Stimulated activated CD8-positive, alpha-beta memory T cell treated with anti-CD3 and anti-CD28 coated beads, Interleukin-15, amount 100 ng/mL, for 48 hours (primary cell): Measurements from ENCODE around the gene KRT4.

ENCODE experiments used
- DNase-seq, 2 donors: peaks; one replicate each; pipeline ENCODE4 v3.0.0-alpha.2; 2020; ENCODE audit warnings: low read depth in 2 of 2

Gene KRT4

DNA sequence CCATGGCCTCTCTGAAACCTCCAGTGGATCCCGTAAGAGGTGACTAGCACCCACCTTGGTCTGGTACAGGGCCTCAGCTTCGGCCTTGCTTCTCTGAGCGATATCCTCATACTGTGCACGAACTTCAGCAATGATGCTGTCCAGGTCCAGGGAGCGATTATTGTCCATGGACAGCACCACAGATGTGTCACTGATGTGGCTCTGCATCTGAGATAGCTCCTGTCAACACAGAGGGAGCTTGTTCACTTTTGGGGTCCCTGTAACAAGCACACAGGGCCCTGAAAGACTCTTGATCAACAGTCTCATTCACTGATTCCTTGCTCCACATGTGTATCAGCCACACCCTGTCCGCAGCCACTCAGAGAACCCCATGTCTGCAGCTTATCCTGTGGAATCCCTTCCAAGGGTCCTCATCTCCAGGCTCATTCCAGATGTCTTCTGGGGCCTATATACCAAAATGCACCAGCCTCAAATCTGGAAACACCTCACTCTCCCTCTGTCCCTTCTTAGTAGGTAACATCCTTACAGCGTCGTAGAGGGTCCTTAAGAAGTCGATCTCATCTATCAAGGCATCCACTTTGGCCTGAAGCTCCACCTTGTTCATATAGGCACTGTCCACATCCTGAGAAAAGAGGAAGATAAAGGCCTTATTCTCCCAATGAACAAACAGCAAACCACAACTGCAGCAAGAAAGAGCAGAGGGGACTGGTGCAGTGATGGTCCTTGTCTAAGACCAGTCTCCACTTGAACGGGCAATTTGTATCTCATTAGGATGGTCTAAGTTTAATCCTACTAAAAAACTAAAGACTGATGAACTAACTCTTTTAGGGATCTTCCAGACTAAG is 21.5 kb downstream of the KRT4 start:
- no peak for DNase-seq

DNA sequence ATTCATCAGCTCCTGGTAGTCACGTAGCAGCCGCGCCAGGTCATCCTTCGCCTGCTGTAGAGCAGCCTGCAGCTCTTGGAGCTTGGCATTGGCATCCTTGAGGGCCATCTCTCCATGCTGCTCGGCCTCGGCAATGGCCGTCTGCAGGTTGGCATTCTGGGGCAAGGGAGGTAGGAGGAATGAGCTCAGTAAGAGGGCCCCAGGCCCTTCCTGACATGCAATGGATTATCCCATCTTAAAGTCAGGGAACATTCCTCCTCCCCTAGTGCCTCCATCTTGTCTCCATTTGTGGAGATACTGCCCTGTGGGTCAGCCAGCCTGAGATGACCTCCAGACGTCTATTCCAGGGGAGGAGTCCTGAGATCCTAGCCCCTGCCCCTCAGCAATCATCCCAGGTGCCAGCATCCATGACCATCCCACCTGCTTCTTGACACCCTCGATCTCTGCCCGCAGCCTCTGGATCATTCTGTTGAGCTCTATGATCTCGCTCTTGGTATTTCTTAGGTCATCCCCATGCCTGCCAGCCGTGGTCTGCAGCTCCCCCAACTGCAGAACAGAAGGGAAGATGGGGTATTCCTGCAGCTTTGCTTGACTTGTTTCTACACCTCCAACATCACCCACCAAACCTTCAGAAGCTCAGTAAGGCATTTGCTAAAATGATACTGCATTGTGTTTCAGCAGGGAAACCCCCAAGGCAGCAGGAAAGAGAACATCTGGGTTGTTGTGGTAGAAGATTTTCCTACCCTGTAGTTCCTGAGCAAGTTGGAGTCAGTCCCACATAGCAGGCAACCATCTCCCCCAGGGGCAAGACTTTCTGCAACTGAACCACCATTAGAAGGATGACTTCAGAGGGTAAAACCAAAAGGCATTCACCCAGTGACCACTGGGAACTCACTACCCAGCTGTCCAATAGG is 22.4 kb downstream of the KRT4 start:
- no peak for DNase-seq

DNA sequence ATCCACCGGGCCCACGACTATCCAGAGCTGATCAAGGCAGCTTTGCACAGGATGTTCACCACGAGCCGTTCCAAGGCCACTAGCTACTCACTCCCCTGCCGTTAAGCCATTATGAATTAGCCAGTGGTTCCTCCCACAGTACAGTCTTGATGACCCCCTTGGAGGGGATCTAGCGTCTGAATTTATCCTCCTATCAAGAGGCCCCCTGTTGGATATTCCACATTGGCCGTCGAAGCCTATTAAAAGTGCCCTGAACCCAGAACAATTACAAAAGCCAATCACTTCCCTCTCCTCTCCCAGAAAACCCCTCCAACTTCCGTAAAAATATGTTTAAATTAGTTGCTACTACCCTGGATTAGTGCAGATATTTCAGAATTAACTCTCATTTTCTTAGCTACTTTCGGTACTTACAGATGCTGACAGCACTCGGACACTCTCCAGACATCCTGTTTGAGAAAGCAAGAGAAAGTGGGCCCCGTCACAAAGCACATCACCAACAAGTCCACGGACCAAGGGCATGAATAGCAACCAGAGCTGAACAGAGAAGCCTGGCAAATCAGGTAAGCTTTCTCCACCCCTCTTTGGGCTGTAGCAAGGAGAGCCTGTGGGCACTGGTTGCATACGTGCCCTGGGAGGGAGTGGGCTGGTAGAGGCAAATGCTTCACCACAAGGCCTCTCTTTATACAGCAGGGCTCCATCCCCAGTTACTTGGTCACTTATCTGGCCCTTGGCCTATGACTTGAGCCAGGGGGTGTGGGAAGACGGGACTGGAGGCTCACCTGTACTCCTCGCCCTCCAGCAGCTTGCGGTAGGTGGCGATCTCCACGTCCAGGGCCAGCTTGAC is 23.3 kb downstream of the KRT4 start:
- no peak for DNase-seq

DNA sequence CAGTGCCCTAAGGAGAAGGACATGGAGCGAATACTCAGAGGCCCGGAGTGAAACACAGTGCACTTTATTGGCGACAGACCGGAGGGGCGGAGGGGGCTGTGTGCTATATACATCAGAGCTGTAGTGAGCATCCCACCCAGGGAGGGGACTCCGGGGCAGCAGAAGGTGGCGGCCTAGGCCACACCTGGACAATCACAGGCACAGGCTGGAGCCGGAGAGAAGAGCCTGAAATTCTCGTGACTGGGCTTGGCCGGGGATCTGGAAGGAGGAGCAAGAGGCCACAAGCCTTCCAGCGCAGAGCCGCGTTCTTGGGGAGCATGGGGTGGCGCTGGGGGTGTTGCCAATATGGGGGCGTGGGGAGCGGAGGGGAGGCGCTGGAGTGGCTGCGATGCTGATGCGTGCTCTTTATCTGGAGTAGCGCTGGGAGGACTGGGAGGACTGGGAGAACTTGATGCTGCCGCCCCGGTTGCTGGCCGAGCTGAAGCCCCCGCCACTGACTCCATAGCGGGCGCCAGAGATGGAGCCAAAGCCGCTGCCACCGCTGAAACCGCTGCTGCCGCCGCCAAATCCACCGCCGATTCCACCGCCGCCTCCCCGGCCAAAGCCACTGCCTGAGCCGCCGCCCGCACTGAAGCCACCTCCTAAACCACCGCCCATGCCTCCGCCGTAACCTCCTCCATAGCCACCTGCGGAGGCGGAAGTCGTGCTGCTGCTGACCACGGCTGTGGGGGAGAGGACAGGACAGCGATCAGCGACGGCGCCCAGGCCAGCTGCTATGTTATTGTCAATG is 24.1 kb downstream of the KRT4 start:
- DNase-seq = no peak

DNA sequence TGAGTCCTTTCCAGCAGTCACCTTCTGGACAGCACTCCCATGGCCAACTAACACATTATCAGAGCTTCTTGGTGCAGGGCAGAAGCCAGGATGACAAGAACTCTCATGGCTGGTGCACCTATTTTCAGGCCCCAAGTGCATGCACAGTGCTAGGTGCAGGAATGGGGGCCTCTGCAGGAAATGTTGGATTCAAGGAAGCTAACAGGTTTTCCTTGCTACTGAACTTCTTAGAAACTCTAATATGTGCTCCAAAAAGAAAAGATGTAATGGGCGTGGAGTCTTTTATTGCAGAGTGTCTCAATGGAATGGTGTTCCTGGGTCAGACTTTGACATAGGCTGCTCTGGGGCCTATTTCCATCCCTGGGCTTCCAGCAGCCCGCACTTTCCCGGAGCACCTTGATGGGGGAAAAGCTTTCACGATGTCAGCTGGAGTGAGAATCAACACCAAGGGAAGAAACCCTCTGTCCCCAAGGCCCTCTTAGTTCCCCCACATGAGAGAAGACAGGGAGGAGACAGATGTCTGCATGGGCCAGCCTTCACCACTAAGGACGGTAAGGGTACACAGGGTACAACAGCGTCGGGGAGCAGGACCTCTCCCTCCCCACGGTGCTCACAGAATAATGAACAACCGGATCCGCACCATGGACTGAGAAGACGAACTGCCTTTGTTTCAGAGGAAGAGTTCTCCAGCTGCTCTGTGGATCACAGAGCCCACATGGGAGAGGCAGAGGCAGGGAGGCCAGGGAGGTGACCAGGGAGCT is 24.9 kb downstream of the KRT4 start:
- no peak for DNase-seq

DNA sequence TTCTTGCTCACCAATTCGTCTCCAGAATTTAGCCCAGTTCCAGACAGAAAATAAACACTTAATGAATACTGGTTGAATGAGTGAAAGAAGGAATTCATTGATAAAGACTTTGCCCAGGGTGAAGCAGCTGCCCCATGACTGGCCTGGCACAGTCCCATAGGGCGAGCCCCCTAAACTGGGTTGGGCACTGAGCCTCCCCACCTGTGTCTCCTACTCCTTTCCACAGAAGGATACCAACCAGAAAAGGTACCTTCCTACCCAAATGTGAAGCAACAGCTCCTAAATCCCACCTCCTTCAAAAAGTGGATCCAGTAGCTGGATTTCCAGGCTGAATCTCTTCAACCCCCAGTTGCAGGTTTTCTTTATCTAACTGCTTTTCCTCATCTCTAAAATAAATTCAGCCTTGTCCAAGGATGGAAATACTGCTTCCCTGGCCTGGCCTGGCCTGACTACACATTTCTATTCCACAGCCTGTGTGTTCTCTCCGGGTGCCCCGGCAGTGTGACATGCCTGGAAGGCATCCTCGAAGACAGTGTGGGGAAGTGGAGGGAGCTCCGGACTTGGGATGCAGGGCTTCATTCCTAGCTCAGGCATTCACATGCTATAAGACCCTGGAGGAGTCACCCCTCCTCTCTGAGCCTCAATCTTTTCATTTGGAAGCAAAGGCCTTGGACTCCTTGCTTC is 25.6 kb downstream of the KRT4 start:
- no peak for DNase-seq

DNA sequence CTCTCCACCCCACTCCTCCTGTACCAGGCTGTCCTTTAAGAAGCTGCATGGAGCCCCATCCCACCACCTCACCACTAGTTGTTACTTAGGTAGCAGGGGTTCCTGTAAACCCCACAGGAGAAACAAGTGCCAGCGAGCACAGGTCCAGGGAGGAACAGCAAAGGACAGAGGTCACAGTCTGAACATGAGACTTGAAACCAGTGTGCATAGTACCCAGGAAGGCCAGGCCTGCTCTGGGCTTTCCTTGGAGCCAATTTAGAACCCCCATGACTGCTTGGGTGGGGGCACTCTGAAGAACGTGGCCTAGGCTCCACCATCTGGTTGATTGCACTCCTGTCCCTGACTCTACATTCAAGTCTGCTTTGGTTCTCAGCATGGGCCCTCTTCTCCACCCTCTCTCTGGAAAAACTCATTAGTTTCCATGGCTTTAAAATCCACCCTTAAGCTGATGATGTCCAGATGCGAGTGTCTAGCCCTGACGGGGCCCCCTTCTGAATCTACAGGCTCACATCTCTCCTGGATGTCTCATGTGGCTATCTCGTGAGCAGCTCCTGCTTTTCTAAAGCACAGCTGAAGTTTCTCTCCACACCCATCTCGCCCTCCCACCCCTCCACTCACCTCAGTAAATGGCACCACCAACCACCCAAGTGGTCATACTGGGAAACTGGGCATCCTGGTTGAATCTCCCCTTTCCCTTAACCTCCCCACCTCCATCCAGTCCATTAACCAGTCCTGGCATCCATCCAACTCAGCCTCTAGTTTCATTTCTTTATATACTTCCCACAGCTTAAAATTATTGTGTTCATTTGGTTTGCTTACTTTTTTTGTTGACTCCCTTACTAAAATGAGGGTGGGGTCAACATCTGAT is 26.4 kb downstream of the KRT4 start:
- no peak for DNase-seq

DNA sequence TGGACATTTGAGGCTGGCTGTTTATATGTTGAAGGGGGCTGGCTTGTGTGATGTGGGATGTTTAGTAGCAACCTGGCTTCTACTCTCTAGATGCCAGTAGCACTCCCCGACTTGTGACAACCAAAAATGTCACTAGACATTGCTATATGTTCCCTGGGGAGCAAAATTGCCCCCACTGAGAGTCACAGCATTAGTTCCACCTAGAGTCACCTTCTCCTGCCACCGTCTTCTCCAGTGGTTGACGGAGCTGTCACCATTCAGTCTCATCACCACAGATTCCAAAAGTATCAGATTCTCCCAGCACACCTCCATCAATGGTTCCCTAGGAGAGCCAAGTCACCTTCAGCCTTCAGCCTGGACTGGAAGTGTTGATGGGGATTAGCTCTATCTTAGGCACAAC is 29.0 kb downstream of the KRT4 start:
- no peak for DNase-seq

DNA sequence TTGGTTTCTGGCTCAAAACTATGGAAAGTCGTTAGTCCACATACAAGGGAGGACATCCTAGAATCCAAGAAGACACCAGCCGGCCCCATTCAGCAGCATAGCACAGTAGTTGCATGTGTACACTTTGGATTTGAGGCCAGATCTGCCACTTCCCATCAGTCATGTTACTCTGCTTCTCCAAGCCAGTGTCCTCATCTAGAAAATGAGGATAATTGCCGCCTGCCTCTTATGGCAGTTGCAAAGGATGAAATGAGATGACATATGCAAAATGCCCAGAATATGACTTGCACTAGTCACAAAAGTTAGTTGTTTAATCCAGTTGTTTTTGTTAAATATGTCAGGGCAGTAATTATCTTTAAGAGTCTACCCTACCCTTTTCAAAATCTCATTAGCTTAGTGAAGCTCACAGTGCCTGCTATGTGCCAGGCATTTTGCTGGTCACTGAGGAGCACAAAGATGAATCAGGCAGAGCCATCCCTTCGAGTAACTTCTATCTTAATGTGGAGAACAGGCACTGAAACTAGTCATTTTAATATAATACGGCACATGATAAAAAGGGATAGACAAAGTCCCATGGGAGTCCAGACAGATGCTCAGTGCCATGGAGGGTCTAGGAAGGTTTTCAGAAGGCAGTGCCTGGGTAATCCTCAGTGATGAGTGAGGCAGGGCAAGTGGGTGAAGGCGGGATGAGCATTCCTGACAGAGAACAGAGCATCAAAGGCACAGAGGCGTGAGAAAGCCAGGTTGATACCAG is 30.2 kb downstream of the KRT4 start:
- DNase-seq = no peak

DNA sequence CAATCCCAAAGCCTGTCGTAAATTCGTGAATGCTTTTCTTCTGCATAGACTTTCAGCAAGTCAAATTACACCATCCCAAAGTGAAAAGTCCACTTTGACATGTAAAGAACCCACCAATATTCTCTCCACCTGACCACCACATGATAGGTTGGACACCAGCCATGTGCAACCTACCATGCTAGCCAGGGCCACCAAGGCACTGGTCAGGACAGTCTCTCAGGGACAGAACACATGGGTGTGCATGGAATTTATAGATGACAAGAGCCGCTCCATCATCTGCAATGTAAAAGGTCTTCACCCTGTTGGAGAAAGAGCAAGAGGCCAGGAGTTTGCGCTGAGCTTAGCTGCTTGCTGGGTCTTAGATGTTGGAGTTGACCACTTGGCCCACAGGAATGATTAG is 31.4 kb downstream of the KRT4 start:
- DNase-seq = no peak

DNA sequence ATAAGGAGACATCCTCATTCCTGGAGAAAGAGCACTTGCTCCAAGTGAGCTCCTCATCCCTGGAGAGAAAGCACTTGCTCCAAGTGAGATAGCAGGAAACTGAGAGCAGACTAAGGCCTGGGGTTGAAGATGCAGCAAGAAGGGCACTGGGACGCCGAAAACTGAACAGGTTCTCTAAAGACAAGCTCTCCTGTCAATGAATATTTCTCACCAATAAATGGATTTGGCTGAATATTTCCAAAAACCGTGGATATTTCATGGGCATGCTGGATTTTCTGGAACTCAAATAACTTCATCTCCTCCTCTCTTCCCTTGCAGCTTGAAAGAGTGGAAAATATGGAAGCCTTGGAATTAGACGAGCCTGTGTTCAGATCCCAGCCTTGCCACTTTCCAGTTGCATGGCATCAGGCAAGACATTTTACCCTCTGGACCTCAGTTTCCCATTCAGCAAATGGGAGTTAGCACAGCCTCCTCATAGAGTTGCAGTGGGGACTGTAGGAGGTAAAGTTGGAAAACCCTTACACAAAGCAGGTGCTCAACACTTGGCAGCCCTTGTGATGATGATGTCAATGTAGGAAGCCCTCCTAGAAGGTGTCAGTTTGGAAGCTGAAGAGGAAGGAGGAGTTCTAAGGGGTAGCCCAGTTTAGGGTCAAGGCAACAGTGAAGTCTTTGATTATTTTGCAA is 32.4 kb downstream of the KRT4 start:
- DNase-seq = no peak

DNA sequence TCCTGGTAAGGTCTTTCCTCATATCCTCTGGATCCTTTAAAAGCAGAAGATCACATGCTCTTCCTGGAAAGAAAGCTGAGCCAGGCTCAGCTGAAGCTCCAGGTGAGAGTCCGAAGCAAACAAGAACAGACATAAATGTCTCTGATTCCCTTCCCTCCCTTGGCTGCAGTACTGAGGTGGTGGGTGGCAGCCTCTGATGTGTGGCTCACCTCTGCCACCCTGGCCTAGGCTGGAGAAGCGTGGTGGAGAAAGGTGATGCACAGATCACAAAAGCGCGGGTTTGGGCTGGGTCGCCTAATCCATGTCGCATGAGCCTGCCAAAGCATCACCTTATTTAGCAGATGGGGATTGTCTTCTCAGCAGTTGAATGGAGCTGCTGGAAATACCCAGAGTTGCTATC is 34.0 kb downstream of the KRT4 start:
- DNase-seq = no peak

DNA sequence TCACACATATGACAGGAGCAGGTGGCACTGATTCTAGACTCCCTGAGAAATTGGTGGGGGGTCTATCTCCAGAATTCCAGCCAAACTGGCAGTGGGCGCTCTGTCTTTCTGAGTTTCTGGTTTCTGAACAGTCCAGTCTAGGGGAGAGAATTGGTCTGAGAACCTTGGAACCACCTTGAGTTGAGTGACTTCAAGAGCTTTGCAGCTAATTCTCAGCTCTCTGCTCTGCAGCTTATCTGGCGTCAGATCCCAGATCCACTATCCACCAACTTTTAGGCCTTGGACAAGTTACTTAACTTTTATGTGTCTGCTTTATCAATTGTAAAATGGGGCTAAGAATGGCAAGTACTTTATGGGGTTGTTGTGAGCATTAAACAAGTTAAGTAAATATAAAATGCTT is 35.1 kb downstream of the KRT4 start:
- no peak for DNase-seq

DNA sequence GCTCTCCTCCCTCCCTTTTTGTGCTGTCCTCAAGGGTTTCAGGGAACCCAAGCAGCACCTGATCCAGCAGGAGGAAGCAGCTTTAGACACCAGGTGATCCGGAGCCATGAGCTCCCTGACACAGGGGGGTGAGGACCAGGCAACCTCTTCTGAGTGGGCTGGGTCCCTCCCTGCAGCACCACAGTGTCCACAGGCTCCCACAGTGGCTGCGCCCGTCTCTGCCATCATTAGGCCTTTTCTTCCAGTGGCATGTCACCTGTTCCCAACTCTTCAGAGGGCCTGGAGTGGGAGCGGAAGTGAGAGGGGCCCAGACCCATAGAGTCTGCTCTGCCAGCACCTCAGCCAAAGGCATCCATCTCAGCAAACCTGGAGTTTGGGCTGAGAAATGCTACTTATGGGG is 36.4 kb downstream of the KRT4 start:
- no peak for DNase-seq

DNA sequence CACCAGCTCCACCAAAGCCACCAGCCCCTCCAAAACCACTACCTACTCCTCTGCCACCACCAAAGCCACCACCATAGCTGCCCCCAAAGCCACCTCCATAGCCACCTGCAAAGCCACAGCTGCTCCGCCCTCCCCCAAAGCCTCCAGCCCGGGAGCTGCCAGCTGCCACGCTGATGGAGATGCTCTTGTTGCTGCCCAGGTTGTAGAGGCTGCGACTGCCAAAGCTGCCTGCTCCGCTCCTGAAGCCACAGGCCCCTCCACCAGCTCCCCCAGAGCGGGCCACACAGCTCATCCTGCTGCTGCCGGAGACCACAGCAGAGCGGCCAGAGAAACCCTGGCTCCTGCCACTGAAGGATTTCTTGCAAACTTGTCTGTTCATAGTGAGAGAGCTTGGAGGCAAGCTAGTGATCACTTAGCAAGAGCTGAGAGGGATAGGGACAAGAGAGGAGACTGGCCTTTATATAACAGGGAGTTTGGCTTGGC is 37.0 kb downstream of the KRT4 start, which contains the start of gene KRT76:
Gene KRT76 (minus strand): TSS at position 433 of the 483 bp plus-strand sequence. CDS start 54 bp downstream, at position 379.
- DNase-seq = no peak

DNA sequence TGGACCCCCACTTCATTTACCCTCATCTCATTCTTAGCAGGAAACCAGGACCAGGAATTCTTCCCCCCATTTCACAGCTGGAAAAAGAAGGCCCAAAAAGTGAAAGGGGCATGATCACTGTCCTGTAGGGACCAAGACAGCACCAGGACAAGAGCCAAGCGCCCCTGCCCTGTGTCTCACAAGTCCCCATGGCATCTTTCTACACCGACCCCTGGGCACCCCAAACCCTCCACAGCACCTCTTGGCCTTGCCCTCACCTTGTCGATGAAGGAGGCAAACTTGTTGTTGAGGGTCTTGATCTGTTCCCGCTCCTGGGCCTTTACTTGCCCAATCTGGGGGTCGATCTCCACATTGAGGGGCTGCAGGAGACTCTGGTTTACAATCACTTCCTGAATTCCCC is 37.5 kb downstream of the KRT4 start:
- DNase-seq = no peak

DNA sequence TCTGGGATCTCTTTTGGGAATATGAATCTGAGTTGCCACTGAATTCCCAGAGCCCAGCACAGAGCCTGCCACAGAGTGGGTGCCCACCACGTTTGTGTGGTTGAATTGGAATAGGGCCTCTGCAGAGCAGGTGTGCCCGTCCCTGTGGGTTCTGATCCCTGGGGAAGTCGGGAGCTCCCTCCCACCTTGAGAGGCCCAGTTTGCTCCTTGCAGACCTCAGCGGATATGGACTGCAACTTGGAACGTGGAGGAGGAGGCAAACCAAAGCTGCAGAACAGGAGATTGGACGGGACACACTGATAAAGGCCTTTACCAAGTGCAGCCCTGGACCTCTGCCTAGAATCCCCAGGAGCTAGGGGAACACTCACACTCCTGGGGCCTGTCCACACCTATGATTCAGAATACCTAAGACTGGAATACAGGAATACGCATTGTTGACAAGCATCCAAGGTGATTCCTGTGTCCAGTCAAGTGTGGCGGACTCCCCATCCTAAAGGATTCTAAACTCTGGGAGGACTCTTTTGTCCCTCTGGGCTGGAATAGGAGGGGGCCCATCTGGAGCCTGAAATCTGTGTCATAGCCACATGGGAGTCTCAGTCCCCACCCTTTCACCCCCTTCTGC is 39.2 kb downstream of the KRT4 start:
- no peak for DNase-seq
